BLaER1 (cell line): ENCODE results near the gene TRIM47.

Source experiments
- H3K27ac ChIP-seq: shearing (Covaris generic); formaldehyde crosslinking; 2 replicates; pipeline ENCODE4 v1.8.1; 2022
- H3K27me3 ChIP-seq: shearing (Covaris generic); formaldehyde crosslinking; 2 replicates; pipeline ENCODE4 v1.8.1; 2022
- H3K36me3 ChIP-seq: shearing (Covaris generic); formaldehyde crosslinking; 2 replicates; pipeline ENCODE4 v1.8.1; 2022
- H3K4me1 ChIP-seq: shearing (Covaris generic); formaldehyde crosslinking; 2 replicates; pipeline ENCODE4 v1.8.1; 2022
- H3K4me2 ChIP-seq: shearing (Covaris generic); formaldehyde crosslinking; 2 replicates; pipeline ENCODE4 v1.8.1; 2022
- H3K4me3 ChIP-seq: shearing (Covaris generic); formaldehyde crosslinking; 2 replicates; pipeline ENCODE4 v1.8.1; 2022
- H3K9ac ChIP-seq: shearing (Covaris generic); formaldehyde crosslinking; 2 replicates; pipeline ENCODE4 v1.8.1; 2022
- H3K9me3 ChIP-seq: shearing (Covaris generic); formaldehyde crosslinking; 2 replicates; pipeline ENCODE4 v1.8.1; 2022
- H4K20me1 ChIP-seq: shearing (Covaris generic); formaldehyde crosslinking; 2 replicates; pipeline ENCODE4 v1.8.1; 2022
- Cebpa-rat ChIP-seq: shearing (Covaris generic); IDR thresholded peaks from 2 replicates; pipeline ENCODE4 v1.8.1; 2022

TRIM47 gene

DNA sequence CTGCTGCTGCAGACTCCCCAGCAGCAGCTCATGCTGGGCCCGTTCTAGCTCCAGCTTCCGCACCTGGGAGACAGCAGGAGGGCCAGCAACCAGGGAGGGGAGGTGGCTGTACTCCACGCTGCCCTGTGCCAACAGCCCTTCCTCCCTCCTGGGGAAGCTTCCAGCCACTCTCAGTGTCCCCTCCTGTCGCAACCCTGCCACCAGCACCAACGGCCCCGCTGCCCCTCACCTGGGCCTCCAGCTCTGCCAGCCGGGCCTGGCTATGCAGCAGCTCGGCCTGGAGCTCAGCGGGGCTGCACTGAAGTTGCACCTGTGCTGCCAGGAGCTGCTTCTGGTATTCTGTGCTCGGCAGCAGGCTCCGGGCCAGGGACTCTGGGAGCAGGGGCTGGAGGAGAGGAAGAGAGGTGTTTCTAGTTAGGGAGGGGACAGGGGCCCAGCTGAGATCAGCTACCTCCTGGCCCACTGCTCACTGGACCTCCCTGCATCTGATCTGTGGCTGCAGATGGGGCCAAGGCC is 41.7 kb upstream of the TRIM47 start:
- Histone ChIP-seq H3K4me1 (peaks cover 54% of the 10 kb centered on the region), H3K27me3 (no peaks in the 10 kb centered on the region), H3K4me2 (no peak overlapping the region), H4K20me1 (no peaks in the 10 kb centered on the region), H3K9ac (no peak overlapping the region), H3K4me3 (no peak overlapping the region), H3K9me3 (no peaks in the 10 kb centered on the region), H3K27ac (no peak overlapping the region), H3K36me3 (peaks cover 7% of the 10 kb centered on the region; the same call in 1 of the 2 replicates)
- no peak for TF ChIP-seq Cebpa-rat

DNA sequence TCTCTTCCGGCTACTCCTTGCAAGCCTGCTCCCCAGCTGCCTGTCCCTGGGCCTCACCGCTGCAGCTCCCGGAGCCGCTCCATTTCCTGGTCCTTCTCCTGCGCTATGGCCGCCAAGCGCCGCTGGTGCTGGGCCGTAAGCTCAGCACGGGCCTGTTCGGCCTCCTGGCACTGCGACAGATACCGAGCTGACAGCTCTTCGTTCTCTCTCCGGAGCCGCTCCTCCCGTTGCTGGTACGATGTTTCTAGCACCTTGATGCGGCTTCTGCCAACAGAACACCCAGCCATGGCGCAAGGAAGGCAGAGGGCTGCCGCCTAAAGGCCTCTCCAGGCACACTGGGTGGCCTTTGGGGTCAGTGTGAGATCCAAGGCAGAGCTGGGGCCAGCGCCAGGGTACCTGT is 41.2 kb upstream of the TRIM47 start:
- H3K9me3 ChIP-seq: no peaks in the 10 kb centered on the region
- H3K4me2 ChIP-seq: no peak overlapping the region
- no peak overlapping the region for H3K9ac ChIP-seq
- H3K36me3 ChIP-seq: peaks cover 10% of the 10 kb centered on the region; the same call in 1 of the 2 replicates
- H3K4me3 ChIP-seq: no peak overlapping the region
- no peak for TF ChIP-seq Cebpa-rat
- H3K4me1 ChIP-seq: peaks cover 50% of the 10 kb centered on the region
- H3K27me3 ChIP-seq: no peaks in the 10 kb centered on the region
- no peak overlapping the region for H3K27ac ChIP-seq
- H4K20me1 ChIP-seq: no peaks in the 10 kb centered on the region

DNA sequence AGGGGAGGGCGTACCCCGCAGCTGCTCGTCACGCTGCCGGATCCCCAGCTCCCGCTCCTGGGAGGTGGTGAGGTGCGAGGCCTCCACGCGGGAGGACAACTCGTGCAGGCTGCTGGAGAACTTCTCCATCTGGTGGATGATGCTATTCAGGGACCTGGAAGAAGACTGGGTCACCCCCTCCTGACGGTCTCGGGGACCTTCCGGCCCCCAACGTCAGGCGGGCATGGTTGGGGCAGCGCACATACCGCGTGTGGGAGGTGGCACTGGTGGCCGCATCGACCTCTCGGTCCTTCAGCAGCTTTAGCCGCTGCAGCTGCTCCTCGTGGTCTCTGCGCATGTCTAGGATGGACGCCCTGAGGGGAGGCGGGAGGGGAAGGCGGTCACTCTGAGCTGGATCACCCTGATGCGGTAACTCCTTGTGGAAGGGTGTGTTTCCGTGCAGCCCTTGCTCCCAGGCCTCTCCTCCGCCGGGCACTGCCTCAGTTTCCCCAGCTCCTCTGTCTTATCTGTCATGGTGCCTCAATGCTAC is 39.6 kb upstream of the TRIM47 start:
- H3K27ac ChIP-seq: peak overlapping the region; percentile 33; the same call in 1 of the 2 replicates

DNA sequence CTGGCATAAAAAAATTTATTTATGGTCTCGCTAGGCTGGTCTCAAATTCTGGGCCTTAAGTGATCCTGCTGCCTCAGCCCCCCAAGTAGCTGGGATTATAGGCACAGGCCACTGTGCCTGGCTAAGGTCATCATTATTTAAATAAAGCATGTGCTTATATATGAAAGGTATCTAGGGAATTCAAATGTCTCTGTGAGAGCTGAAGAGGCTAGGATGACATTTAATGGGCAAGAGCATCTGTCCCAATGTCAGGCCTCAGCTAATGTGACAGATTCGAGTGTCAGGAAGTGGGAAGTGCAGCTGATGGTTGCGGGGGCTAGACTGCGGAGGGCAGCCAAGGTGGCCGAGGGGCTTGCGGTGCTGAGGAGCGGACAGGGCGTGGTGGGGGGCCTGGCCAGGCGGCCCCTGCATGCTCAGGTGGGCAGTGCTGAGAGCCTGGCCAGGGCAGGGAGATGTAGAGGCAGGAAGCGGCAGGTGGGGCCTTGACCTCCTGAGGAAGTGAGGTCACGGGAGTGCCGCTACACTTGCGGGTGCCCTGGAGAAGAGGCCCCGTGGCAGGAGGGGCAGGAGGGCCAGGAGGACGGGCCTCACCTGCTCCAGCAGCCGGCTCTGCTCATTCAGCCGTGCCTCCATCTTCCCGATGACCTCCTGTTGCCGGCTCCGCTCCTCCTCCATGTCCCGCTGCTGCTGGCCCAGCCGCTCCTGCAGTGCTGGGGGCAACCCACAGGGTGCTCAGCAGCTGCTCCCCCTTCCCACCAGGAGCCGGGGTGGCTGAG is 38.9 kb upstream of the TRIM47 start:
- peak overlapping the region; percentile 33 for H3K27ac ChIP-seq
- peak overlapping the region; percentile 27 for H3K4me2 ChIP-seq
- H3K4me1 ChIP-seq: peaks cover 27% of the 10 kb centered on the region
- peaks cover 17% of the 10 kb centered on the region for H3K36me3 ChIP-seq
- no peaks in the 10 kb centered on the region for H4K20me1 ChIP-seq
- no peaks in the 10 kb centered on the region for H3K27me3 ChIP-seq
- no peak for TF ChIP-seq Cebpa-rat
- no peak overlapping the region for H3K4me3 ChIP-seq
- no peaks in the 10 kb centered on the region for H3K9me3 ChIP-seq
- H3K9ac ChIP-seq: no peak overlapping the region

More for the DNA sequence above, 39.6 kb upstream of the TRIM47 start:
- no peaks in the 10 kb centered on the region for H4K20me1 ChIP-seq
- H3K4me3 ChIP-seq: no peak overlapping the region
- no peaks in the 10 kb centered on the region for H3K9me3 ChIP-seq
- no peaks in the 10 kb centered on the region for H3K27me3 ChIP-seq
- peak overlapping the region; percentile 27 for H3K4me2 ChIP-seq
- H3K36me3 ChIP-seq: peaks cover 17% of the 10 kb centered on the region
- H3K4me1 ChIP-seq: peaks cover 34% of the 10 kb centered on the region
- TF ChIP-seq Cebpa-rat: no peak
- no peak overlapping the region for H3K9ac ChIP-seq

DNA sequence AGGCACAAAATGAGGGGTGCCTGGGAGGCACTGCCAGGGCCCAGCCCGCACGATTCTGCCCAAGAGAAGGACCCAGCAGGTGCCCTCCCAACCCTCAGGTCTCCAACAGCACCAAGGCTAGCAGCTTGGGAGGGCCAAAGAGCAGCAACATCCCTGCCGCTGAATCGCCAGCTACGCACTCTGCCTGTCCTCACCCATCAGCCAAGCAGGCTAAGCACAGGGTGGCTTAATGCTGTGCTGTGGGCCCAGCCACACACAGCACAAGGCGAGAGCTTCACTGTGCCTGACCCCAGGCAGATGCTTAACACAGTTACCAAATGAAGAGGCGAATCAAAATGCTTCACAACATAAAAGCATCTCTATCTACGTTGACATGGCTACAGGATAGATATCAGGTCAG is 36.9 kb upstream of the TRIM47 start:
- no peaks in the 10 kb centered on the region for H4K20me1 ChIP-seq
- peaks cover 22% of the 10 kb centered on the region for H3K36me3 ChIP-seq
- H3K9ac ChIP-seq: no peak overlapping the region

DNA sequence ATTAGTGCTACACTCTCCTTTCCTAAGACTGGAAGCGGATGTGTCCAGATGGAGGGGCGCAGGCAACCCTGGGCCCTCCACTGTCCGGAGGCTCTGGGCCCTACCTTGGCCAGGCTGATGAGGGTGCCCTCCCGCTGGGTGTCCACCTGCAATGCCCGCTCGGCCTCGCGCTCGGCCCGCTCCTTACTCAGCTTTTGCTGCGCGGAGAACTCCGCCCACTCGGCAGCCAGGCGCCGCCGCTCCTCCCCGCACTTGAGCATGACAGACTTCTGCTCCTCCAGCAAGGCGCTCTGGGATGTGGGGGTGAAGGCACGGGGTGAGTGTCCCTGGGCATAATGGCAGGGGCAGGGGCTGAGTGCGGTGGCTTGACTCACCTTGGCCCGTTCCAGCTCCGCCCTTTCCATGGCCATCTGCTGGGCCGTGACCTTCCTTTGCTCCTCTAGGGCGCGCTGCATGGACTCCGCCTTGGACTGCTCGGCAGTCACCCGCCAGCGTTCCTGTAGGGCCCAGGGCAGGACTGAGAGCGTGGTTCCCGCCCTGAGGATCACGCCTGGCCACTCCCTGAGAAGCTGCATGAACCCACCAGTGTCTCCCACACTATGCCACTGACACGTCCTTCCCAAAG is 36.4 kb upstream of the TRIM47 start:
- no peak overlapping the region for H3K4me3 ChIP-seq
- H3K27ac ChIP-seq: no peak overlapping the region
- peaks cover 43% of the 10 kb centered on the region for H3K4me1 ChIP-seq
- H4K20me1 ChIP-seq: no peaks in the 10 kb centered on the region
- no peaks in the 10 kb centered on the region for H3K9me3 ChIP-seq
- no peak for TF ChIP-seq Cebpa-rat
- H3K27me3 ChIP-seq: no peaks in the 10 kb centered on the region
- H3K36me3 ChIP-seq: peaks cover 21% of the 10 kb centered on the region
- no peak overlapping the region for H3K4me2 ChIP-seq
- H3K9ac ChIP-seq: no peak overlapping the region

More for the DNA sequence above, 36.9 kb upstream of the TRIM47 start:
- TF ChIP-seq Cebpa-rat: no peak
- H3K4me1 ChIP-seq: peaks cover 38% of the 10 kb centered on the region
- no peak overlapping the region for H3K27ac ChIP-seq
- H3K4me3 ChIP-seq: no peak overlapping the region
- H3K9me3 ChIP-seq: no peaks in the 10 kb centered on the region
- H3K27me3 ChIP-seq: no peaks in the 10 kb centered on the region
- no peak overlapping the region for H3K4me2 ChIP-seq

DNA sequence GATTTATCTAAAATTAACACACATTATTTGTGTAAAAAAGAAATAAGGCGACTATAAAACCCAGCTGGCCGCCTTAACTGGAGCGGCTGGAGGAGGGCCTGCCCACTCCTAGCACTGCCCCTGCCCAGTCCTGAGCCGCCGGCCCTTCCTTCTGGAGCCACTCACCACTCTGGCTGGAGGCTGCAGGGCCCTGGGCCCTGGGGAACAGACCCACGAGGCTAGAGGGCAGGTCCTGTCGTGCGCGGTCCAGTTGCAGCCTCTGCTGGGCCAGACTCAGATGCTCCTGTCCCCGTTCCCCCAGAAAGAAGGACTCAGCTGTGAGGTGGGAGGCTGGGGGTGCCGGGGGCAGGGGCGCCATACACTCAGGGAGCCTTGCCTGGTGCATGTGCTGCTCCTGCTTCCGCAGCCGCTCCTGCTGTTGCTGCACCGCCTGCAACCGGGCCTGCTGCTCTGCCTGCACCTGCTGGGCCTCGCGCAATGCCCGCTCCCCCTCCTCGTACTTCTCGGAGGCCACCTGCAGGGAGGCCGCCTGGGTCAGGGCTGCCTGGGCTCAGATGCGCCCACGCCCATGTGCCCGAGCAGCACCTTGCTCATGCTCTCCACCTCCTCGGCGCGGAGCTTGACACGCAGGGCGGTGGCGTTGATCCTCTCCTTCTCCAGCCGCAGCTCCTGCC is 35.3 kb upstream of the TRIM47 start:
- Histone ChIP-seq H3K4me2 (no peak overlapping the region), H3K27me3 (no peaks in the 10 kb centered on the region), H4K20me1 (no peaks in the 10 kb centered on the region), H3K9me3 (no peaks in the 10 kb centered on the region), H3K4me1 (peaks cover 54% of the 10 kb centered on the region), H3K27ac (no peak overlapping the region), H3K36me3 (peaks cover 16% of the 10 kb centered on the region), H3K4me3 (no peak overlapping the region), H3K9ac (no peak overlapping the region)
- TF ChIP-seq Cebpa-rat: no peak

DNA sequence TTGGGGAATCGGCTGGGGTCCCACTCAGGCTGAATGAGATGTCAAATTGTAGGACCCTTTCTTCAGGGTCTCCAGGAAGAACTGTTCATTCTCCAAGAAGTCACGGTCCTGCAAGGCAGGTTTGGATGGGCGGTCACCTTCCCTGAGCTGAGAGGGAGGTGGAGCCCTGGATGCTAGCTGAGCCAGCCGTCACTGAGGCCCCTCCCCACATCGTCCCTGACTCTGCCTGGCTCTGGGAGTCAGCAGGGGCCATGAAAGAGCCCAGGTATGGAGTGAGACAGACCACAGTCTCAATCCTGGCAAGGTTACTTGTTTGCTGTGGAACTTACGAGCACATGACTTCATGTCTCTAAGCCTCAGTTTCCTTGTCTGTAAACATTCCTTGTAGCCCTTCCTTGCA is 32.3 kb upstream of the TRIM47 start:
- H3K4me3 ChIP-seq: no peak overlapping the region
- no peaks in the 10 kb centered on the region for H4K20me1 ChIP-seq
- no peaks in the 10 kb centered on the region for H3K27me3 ChIP-seq
- peak overlapping the region; percentile 85 for H3K4me2 ChIP-seq
- H3K36me3 ChIP-seq: peaks cover 16% of the 10 kb centered on the region
- peak overlapping the region; percentile 63 for H3K9ac ChIP-seq
- no peaks in the 10 kb centered on the region for H3K9me3 ChIP-seq
- peaks cover 49% of the 10 kb centered on the region for H3K4me1 ChIP-seq
- H3K27ac ChIP-seq: peak overlapping the region; percentile 73
- no peak for TF ChIP-seq Cebpa-rat

DNA sequence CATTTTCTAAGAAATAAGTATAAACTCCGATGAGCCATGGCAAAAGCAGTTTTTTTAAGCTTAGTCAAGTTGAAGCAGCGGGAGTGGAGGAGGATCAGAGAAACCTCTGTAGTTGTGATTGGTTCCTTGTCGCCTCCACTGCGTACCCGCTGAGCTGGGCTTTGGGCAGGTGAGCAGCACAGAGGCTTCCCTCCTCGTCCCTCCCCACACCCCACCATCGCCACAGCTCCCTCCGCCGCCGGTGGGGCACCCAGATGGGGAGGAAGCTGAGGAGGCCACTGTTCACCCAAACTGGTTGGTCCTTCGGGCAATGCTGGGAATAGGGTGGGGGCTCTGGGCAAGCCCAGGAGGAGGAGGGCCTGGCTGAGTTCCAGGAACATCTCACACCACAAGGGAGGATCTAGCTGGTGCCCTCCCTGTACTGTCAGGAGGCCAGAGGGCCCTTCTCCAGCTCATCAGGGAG is 31.5 kb upstream of the TRIM47 start:
- peaks cover 15% of the 10 kb centered on the region for H3K36me3 ChIP-seq
- peaks cover 55% of the 10 kb centered on the region for H3K4me1 ChIP-seq
- peak overlapping the region; percentile 85 for H3K4me2 ChIP-seq
- H3K4me3 ChIP-seq: no peak overlapping the region
- peak overlapping the region; percentile 73 for H3K27ac ChIP-seq
- no peaks in the 10 kb centered on the region for H3K27me3 ChIP-seq
- H3K9ac ChIP-seq: peak overlapping the region; percentile 63
- H3K9me3 ChIP-seq: no peaks in the 10 kb centered on the region
- no peaks in the 10 kb centered on the region for H4K20me1 ChIP-seq
- no peak for TF ChIP-seq Cebpa-rat
